Omental fat pad (tissue), 4 donors: ENCODE data around the gene DNAI2. TPM values are rescaled to one million over a fixed set of nuclear protein-coding genes. Genes with fewer than 3 reads are reported as not detected.

Source experiments
- ATAC-seq: fragments of 150-250 bp; one replicate; pipeline ENCODE4 v1.9.1; 2016; ENCODE audit warnings: mild to moderate bottlenecking, moderate library complexity; ENCODE audit not compliant: low FRiP score
- DNase-seq: peaks from one replicate; pipeline ENCODE4 v3.0.0-alpha.2; 2019; ENCODE audit warnings: low spot score
- total RNA-seq, 4 donors: library from RNA; depleted of rRNA; stranded (reverse); fragments of >200 nt; gene quantifications; one replicate each; pipeline ENCODE4 v1.1.0, GENCODE V29; 2016
- TF ChIP-seq, protein P1 (sequence below), 3 donors: fragments of 450-650 bp; IDR thresholded peaks; one replicate each; pipeline ENCODE4 v1.5.1; 2016 to 2017; ENCODE audit warnings: antibody characterized with exemption in 3 of 3, mild to moderate bottlenecking in 3 of 3, moderate library complexity in 2 of 3

Gene DNAI2
- total RNA-seq, 4 donors from 2014 or later: not detected

DNA sequence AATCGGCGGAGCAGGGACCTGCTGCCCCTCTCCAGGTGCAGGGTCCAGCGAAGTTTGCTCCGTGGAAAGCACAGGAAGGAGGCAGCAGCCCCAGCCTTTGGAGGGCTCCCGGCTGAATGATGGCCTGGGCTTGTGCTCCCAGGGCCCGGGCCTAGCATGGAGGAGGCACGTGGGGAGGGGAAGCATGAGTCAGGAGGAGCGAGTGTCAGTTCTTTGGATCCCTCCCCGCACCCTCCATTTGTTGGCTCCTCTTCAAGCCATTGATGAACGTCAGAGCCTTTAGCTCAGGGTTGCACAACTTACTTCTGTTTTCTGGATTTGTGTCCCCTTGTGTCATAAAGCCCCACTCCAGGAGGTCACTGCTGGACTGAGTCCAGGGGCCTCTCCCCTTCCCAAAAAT is 34.9 kb upstream of the DNAI2 start:
- TF ChIP-seq, protein P1, sequence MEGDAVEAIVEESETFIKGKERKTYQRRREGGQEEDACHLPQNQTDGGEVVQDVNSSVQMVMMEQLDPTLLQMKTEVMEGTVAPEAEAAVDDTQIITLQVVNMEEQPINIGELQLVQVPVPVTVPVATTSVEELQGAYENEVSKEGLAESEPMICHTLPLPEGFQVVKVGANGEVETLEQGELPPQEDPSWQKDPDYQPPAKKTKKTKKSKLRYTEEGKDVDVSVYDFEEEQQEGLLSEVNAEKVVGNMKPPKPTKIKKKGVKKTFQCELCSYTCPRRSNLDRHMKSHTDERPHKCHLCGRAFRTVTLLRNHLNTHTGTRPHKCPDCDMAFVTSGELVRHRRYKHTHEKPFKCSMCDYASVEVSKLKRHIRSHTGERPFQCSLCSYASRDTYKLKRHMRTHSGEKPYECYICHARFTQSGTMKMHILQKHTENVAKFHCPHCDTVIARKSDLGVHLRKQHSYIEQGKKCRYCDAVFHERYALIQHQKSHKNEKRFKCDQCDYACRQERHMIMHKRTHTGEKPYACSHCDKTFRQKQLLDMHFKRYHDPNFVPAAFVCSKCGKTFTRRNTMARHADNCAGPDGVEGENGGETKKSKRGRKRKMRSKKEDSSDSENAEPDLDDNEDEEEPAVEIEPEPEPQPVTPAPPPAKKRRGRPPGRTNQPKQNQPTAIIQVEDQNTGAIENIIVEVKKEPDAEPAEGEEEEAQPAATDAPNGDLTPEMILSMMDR (IDR thresholded peaks at IDR 0.05): no peak
- ATAC-seq (peak; percentile 60), DNase-seq (peak; percentile 73)

DNA sequence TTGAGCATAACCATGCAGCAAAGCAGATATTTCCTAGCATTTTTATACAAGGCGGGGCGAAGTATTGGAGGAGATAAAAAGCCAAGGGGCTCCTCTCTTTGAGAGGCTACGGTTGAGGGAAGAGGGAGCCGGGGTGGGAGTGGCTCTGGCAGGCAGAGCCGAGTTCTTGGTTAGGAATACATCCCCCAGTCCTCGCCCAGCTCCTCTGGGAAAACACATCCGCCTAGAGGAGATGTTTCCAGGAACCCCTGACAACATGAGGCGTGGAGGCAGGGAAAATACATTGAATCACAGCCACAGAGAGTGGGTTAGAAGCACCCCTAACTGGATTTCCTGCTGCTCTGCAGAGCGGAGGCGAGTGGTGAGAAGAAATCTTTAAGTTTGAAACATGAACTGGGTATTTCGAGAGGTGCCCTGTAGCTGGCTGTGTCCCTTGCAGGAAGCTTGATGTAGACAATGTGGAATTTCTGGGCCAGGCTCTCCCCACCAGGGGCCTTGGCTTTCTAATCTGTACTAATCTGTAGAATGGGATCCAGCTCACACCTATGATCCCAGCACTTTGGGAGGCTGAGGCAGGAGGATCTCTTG is 33.3 kb upstream of the DNAI2 start:
- ATAC-seq (peak; percentile 86), DNase-seq (no peak)
- TF ChIP-seq, protein P1 (IDR thresholded peaks at IDR 0.05): no peak

DNA sequence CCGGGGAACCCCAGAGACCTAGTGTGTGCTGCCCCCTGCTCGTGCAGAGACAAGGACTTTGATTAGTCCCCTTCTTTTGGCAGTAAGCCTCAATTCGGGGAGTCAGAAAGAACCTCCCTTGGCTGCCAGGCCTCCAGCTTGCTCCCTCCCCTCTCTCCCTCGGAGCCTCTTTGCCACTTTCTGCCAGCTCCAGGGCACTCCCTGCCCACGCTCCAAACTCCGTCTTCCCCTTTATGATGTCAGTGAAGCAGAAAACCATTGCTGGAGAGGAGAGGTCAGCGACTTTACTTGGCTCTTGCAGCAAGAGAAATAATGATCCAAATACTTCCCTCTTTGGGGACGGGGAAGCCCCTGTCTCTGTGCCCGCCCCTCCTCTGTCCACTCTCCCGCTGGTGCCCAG is 32.6 kb upstream of the DNAI2 start:
- peak; percentile 58 for ATAC-seq
- no peak for DNase-seq
- TF ChIP-seq, protein P1 (IDR thresholded peaks at IDR 0.05): no peak

DNA sequence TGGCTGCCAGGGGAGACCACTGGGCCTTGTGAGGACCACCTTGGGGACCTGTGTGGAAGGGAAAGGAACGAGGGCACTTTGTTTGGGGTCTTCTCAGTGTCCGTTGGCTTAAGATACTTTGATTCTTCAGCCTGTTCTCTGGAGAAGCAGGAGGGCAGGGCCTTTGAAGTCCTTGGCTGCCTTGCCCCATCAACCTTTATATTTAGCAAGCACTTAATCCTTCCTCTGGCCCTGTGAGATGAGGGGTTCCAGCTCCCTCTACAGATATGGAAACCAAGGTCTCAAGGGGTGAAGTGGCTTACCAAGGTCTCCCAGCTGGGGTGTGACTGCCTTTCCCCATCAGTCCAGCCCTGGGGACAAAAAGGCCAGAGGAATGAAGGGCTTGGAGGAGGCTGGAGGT is 32.2 kb upstream of the DNAI2 start:
- TF ChIP-seq, protein P1 (IDR thresholded peaks at IDR 0.05): no peak
- DNase-seq: no peak
- ATAC-seq: no peak

DNA sequence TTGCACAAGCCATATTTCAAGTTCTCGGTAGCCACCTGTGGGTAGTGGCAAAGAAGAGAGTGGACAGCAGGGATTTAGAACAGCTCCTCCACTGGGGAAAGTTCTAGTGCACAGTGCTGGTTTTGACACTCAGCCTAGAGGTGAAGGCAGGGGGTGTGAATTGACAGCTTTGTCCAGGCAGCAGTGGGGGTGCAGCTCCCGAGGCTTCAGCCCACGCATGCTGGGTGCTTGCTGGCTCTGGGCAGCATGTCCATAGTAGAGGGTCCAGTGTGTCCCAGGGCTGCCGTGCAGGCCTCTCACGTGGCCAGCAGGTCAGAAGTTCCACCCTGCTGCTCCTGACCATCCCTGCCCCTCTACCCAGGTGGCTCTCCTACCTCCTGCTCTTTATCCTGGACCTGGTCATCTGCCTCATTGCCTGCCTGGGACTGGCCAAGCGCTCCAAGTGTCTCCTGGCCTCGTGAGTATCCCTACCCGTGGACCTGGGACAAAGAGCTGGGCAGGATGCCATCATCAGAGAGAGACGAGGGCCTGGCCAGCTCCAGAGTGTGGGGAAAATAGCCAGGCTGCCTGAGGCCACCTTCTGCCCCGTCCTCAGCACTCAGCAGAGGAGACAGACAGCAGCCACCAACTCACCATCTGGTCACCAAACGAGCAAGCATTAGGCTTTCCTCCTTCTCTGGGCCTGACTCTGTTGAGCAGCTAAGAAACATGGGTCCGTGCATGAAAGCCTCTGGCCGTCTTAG is 30.9 kb upstream of the DNAI2 start:
- TF ChIP-seq, protein P1 (IDR thresholded peaks at IDR 0.05): no peak
- DNase-seq (no peak), ATAC-seq (no peak)

DNA sequence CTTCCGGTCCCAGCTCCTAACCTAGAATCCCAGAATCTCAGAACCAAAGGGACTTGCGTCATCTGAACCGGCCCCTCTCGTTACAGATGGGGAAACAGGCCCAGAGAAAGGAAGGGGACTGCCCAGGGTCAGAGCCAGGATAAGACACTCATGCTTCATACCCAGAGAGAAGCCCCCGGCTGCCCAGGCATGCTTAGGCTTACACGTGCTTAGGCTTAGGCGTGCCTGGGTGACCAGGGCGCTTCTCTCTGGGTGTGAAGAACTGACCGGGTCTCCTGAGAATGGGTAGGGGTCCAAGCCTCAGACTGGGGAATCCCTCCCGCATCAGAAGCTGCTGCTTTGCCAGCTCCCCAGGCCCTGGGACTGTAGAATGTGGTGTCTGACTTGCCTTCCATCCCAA is 29.9 kb upstream of the DNAI2 start:
- DNase-seq (no peak), ATAC-seq (no peak)
- TF ChIP-seq, protein P1 (IDR thresholded peaks at IDR 0.05): no peak

DNA sequence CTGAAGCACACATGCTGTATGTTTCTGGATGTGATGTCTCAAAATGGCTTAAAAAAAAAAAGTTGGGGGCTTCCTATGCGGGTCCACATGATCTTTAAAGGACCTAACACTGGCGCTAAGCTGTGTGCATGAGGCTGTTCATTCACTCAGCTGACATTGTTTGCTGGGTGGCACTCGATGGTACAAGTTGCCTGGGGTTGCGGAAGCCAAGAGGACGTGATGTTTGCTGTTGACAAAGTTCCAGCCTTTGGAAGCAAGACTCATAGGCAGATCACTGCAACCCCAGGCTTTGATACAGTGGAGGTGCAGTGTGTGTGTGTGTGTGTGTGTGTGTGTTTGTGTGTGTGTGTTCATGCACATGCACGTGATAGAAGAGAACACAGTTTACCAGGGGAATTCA is 29.5 kb upstream of the DNAI2 start:
- no peak for DNase-seq
- TF ChIP-seq, protein P1 (IDR thresholded peaks at IDR 0.05): no peak
- no peak for ATAC-seq
